ENCODE data around the gene TTC39A. TPM values are rescaled to one million over a fixed set of nuclear protein-coding genes. Genes with fewer than 3 reads are reported as not detected.

Gene TTC39A
- polyA plus RNA-seq, 1 donor (not counting 4 experiments of a cell fraction or from before 2014, with no cell fraction given): 1.4 TPM

DNA sequence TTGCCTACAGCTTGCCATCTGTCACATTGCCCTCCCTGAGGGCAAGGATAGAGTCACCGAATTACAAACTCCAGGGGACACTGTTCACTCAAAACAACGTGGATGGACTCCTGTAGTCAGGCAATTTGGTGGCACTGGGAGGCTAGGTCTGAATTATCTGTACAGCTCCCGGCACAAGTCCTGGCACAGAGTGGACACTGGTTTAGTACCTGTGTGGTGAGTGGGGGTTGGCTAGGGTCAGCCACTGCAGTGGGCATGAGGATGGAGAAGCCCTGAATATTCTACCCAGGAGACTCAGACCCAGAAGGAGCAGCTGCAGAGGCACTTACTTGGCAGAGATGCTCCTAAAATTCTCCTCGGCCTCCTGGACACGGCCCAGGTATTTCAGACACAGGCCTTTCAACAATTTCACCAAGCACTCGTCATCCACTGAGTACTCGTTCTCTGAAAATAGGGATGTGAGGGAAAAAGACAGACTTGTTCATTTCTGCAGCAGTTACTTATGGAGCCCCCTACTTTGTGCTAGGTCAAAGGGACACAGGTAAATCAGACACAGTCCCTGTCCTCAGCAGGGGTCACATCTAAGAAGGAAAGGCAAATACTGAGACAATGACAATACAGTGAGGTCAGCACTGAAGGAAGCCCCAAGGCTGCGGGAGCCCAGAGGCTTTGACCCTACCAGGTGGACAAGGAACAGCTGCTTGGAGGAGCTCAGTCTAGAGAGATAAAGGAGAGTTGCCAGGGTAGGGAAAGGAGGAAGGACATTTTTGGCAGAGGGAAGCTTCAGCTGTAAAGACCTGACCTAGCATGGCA lies 40.5 kb downstream of the TTC39A start:
- no peaks in the 10 kb centered on the region for H4K20me1 ChIP-seq (ENCODE audit: control insufficient read depth, extremely low read depth, insufficient read depth, low read length)
- H3K9me3 ChIP-seq (ENCODE audit: control insufficient read depth, low read depth, low read length): no peaks in the 10 kb centered on the region
- no peak overlapping the region for H3K9ac ChIP-seq (ENCODE audit: control insufficient read depth, extremely low read depth, insufficient read depth, low read length)
- TF ChIP-seq, protein P1, sequence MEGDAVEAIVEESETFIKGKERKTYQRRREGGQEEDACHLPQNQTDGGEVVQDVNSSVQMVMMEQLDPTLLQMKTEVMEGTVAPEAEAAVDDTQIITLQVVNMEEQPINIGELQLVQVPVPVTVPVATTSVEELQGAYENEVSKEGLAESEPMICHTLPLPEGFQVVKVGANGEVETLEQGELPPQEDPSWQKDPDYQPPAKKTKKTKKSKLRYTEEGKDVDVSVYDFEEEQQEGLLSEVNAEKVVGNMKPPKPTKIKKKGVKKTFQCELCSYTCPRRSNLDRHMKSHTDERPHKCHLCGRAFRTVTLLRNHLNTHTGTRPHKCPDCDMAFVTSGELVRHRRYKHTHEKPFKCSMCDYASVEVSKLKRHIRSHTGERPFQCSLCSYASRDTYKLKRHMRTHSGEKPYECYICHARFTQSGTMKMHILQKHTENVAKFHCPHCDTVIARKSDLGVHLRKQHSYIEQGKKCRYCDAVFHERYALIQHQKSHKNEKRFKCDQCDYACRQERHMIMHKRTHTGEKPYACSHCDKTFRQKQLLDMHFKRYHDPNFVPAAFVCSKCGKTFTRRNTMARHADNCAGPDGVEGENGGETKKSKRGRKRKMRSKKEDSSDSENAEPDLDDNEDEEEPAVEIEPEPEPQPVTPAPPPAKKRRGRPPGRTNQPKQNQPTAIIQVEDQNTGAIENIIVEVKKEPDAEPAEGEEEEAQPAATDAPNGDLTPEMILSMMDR (optimal IDR thresholded peaks at IDR 0.05 in 1 of 3, IDR thresholded peaks at IDR 0.05 in 1 of 3, conservative IDR thresholded peaks at IDR 0.05 in 1 of 3; ENCODE audit: extremely low read depth in 1 of 3, insufficient read depth in 2 of 3, low read length in 3 of 3): no peak
- no peak for TF ChIP-seq EZH2 (IDR thresholded peaks at IDR 0.05; ENCODE audit: low read length)
- H2AFZ ChIP-seq (ENCODE audit: control insufficient read depth, low read length): no peak overlapping the region
- no peaks in the 10 kb centered on the region for H3K36me3 ChIP-seq (ENCODE audit: control insufficient read depth in 2 of 2, extremely low read depth in 1 of 2, insufficient read depth in 2 of 2, low read length in 2 of 2)
- H3K27ac ChIP-seq (ENCODE audit: control insufficient read depth, insufficient read depth, low read length): no peak overlapping the region
- H3K79me2 ChIP-seq (ENCODE audit: control insufficient read depth, insufficient read depth, low read length): no peaks in the 10 kb centered on the region
- no peaks in the 10 kb centered on the region for H3K9me1 ChIP-seq (ENCODE audit: control insufficient read depth, extremely low read depth, insufficient read depth, low read length)
- dilution Hi-C loops (cut with MboI; ENCODE audit: extremely low pct_ligation_motif_present, low sequenced_read_pairs): no loop called here
- DNase-seq (ENCODE audit: low read depth, low spot score): no peak
- H3K27me3 ChIP-seq (ENCODE audit: control insufficient read depth, extremely low read depth, insufficient read depth, low read length): no peaks in the 10 kb centered on the region
- H3K4me3 ChIP-seq (ENCODE audit: control insufficient read depth in 2 of 3, extremely low read depth in 1 of 3, insufficient read depth in 2 of 3, low read depth in 1 of 3, low read length in 3 of 3): no peak overlapping the region
- H3K4me1 ChIP-seq (ENCODE audit: control insufficient read depth, extremely low read depth, insufficient read depth, low read length): no peaks in the 10 kb centered on the region
- no peak overlapping the region for H3K4me2 ChIP-seq (ENCODE audit: control insufficient read depth, extremely low read depth, insufficient read depth, low read depth, low read length)
- FAIRE-seq: no peak

DNA sequence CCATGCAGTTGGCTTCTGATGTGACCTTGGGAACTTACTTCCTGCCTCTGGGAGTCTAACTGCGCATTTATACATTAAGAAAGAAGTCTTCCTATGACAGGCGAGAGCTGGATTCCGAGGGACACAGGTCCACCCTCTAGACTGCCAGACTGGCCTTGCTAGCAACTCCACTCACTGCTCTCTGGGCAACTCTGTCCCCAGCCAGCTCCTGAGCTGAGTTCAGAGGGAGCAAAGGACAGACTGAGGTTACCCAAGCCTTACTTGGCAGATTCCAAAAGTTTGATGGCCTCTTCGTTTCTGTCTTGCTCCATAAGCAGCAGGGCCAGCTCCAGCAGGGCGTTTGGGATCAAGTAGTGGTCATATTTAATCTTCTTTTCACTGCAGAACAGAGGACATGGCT lies 41.8 kb downstream of the TTC39A start:
- Histone ChIP-seq H4K20me1 (ENCODE audit: control insufficient read depth, extremely low read depth, insufficient read depth, low read length) (no peaks in the 10 kb centered on the region), H2AFZ (ENCODE audit: control insufficient read depth, low read length) (no peak overlapping the region), H3K4me3 (ENCODE audit: control insufficient read depth in 2 of 3, extremely low read depth in 1 of 3, insufficient read depth in 2 of 3, low read depth in 1 of 3, low read length in 3 of 3) (no peak overlapping the region), H3K4me1 (ENCODE audit: control insufficient read depth, extremely low read depth, insufficient read depth, low read length) (no peaks in the 10 kb centered on the region), H3K9me3 (ENCODE audit: control insufficient read depth, low read depth, low read length) (no peaks in the 10 kb centered on the region), H3K27ac (ENCODE audit: control insufficient read depth, insufficient read depth, low read length) (no peak overlapping the region), H3K9me1 (ENCODE audit: control insufficient read depth, extremely low read depth, insufficient read depth, low read length) (no peaks in the 10 kb centered on the region), H3K4me2 (ENCODE audit: control insufficient read depth, extremely low read depth, insufficient read depth, low read depth, low read length) (no peak overlapping the region), H3K79me2 (ENCODE audit: control insufficient read depth, insufficient read depth, low read length) (no peaks in the 10 kb centered on the region), H3K27me3 (ENCODE audit: control insufficient read depth, extremely low read depth, insufficient read depth, low read length) (no peaks in the 10 kb centered on the region), H3K9ac (ENCODE audit: control insufficient read depth, extremely low read depth, insufficient read depth, low read length) (no peak overlapping the region), H3K36me3 (ENCODE audit: control insufficient read depth in 2 of 2, extremely low read depth in 1 of 2, insufficient read depth in 2 of 2, low read length in 2 of 2) (no peaks in the 10 kb centered on the region)
- no peak for DNase-seq (ENCODE audit: low read depth, low spot score)
- dilution Hi-C loops (cut with MboI; ENCODE audit: extremely low pct_ligation_motif_present, low sequenced_read_pairs): no loop called here
- no peak for FAIRE-seq
- TF ChIP-seq EZH2 (IDR thresholded peaks at IDR 0.05; ENCODE audit: low read length): no peak
- TF ChIP-seq, protein P1 (optimal IDR thresholded peaks at IDR 0.05 in 1 of 3, IDR thresholded peaks at IDR 0.05 in 1 of 3, conservative IDR thresholded peaks at IDR 0.05 in 1 of 3; ENCODE audit: extremely low read depth in 1 of 3, insufficient read depth in 2 of 3, low read length in 3 of 3): no peak

Measured in keratinocyte (primary cell).